Activated naive CD4-positive, alpha-beta T cell treated with anti-CD3 and anti-CD28 coated beads, Interleukin-2, amount 50 U/mL, for 72 hours (primary cell): Measurements from ENCODE around the gene AHDC1. TPM values are rescaled to one million over a fixed set of nuclear protein-coding genes. Genes with fewer than 3 reads are reported as not detected.
A peak's percentile ranks its signal among the peaks of the same experiment; 100 is the strongest.

Source experiments
- ATAC-seq, 2 donors: fragments of 150-1000 bp; cut with Tn5 transposase; 2 replicates each; pipeline ENCODE4 v1.10.0; 2021; ENCODE audit warnings: mild to moderate bottlenecking in 2 of 2, moderate library complexity in 2 of 2
- DNase-seq, 2 donors: peaks; one replicate each; pipeline ENCODE4 v3.0.0; 2021 to 2022; ENCODE audit warnings: low spot score in 2 of 2
- H3K27ac Mint-ChIP-seq, 2 donors: one replicate each; pipeline ENCODE4 v1.8.0; 2022; ENCODE audit warnings: mild to moderate bottlenecking in 2 of 2, mixed read lengths in 2 of 2
- H3K36me3 Mint-ChIP-seq, 2 donors: one replicate each; pipeline ENCODE4 v1.8.0; 2022; ENCODE audit warnings: mixed read lengths in 2 of 2
- H3K9me3 Mint-ChIP-seq, 2 donors: one replicate each; pipeline ENCODE4 v1.8.0; 2022; ENCODE audit warnings: mixed read lengths in 2 of 2
- total RNA-seq, 2 donors: library from RNA; stranded (reverse); gene quantifications; one replicate each; pipeline ENCODE4 v1.2.3, GENCODE V29; 2022

Gene AHDC1
- total RNA-seq, 2 donors from 2014 or later: 12.8 to 16.5 TPM

GRCh38 chr1:27527223-27527889 is 76.6 kb downstream of the AHDC1 start:
- H3K36me3 Mint-ChIP-seq: peaks cover 4 to 9% of the 10 kb centered on the region in 2 donors
- DNase-seq (no peak), ATAC-seq (no peak)
- H3K27ac Mint-ChIP-seq: no peak overlapping the region
- H3K9me3 Mint-ChIP-seq: no peaks in the 10 kb centered on the region

GRCh38 chr1:27526569-27527222 is 77.2 kb downstream of the AHDC1 start:
- no peaks in the 10 kb centered on the region for H3K9me3 Mint-ChIP-seq
- peak in 1 of 2 donors; percentile 13 for ATAC-seq
- peaks cover 9 to 11% of the 10 kb centered on the region in 2 donors for H3K36me3 Mint-ChIP-seq
- no peak for DNase-seq
- H3K27ac Mint-ChIP-seq: peak overlapping the region in 1 of 2 donors; percentile 85

- Mint-ChIP-seq H3K9me3 (no peaks in the 10 kb centered on the region), H3K27ac (peak overlapping the region; percentile 18 to 85), H3K36me3 (peaks cover 9 to 11% of the 10 kb centered on the region in 2 donors)
- ATAC-seq (peak; percentile 26 to 56), DNase-seq (peak in 1 of 2 donors; percentile 71)
Measured at GRCh38 chr1:27525296-27526272, 78.4 kb downstream of the AHDC1 start.

GRCh38 chr1:27523337-27524020 is 80.5 kb downstream of the AHDC1 start:
- ATAC-seq (no peak), DNase-seq (no peak)
- Mint-ChIP-seq H3K36me3 (peaks cover 9 to 11% of the 10 kb centered on the region in 2 donors), H3K27ac (peak overlapping the region; percentile 94 to 95), H3K9me3 (no peaks in the 10 kb centered on the region)

GRCh38 chr1:27522432-27523336 is 81.3 kb downstream of the AHDC1 start:
- peaks cover 9 to 11% of the 10 kb centered on the region in 2 donors for H3K36me3 Mint-ChIP-seq
- no peaks in the 10 kb centered on the region for H3K9me3 Mint-ChIP-seq
- H3K27ac Mint-ChIP-seq: peak overlapping the region; percentile 92 to 95
- DNase-seq (peak; percentile 68 to 81), ATAC-seq (peak; percentile 56 to 75)

GRCh38 chr1:27521861-27522431 is 82.0 kb downstream of the AHDC1 start:
- H3K27ac Mint-ChIP-seq: peak overlapping the region; percentile 92 to 95
- no peaks in the 10 kb centered on the region for H3K9me3 Mint-ChIP-seq
- H3K36me3 Mint-ChIP-seq: peaks cover 9 to 11% of the 10 kb centered on the region in 2 donors
- ATAC-seq (peak; percentile 3 to 16), DNase-seq (no peak)

GRCh38 chr1:27521336-27521831 is 82.6 kb downstream of the AHDC1 start:
- peak; percentile 3 to 7 for ATAC-seq
- Mint-ChIP-seq H3K27ac (peak overlapping the region; percentile 37 to 95), H3K36me3 (peaks cover 5 to 11% of the 10 kb centered on the region in 2 donors), H3K9me3 (no peaks in the 10 kb centered on the region)
- peak in 1 of 2 donors; percentile 45 for DNase-seq

- DNase-seq: no peak
- no peaks in the 10 kb centered on the region for H3K9me3 Mint-ChIP-seq
- H3K27ac Mint-ChIP-seq: peak overlapping the region in 1 of 2 donors; percentile 95
- no peak for ATAC-seq
- H3K36me3 Mint-ChIP-seq: peaks cover 0 to 11% of the 10 kb centered on the region in 2 donors
Measured at GRCh38 chr1:27520651-27521050, 83.3 kb downstream of the AHDC1 start.

GRCh38 chr1:27519331-27520258 is 84.3 kb downstream of the AHDC1 start:
- H3K27ac Mint-ChIP-seq: no peak overlapping the region
- DNase-seq (no peak), ATAC-seq (no peak)
- H3K36me3 Mint-ChIP-seq: peaks cover 0 to 11% of the 10 kb centered on the region in 2 donors
- H3K9me3 Mint-ChIP-seq: no peaks in the 10 kb centered on the region

GRCh38 chr1:27518808-27519207 is 85.1 kb downstream of the AHDC1 start:
- no peak overlapping the region for H3K27ac Mint-ChIP-seq
- H3K36me3 Mint-ChIP-seq: peaks cover 0 to 11% of the 10 kb centered on the region in 2 donors
- DNase-seq (no peak), ATAC-seq (no peak)
- H3K9me3 Mint-ChIP-seq: no peaks in the 10 kb centered on the region

GRCh38 chr1:27517907-27518718 is 85.8 kb downstream of the AHDC1 start:
- DNase-seq (no peak), ATAC-seq (no peak)
- no peaks in the 10 kb centered on the region for H3K9me3 Mint-ChIP-seq
- H3K27ac Mint-ChIP-seq: peak overlapping the region in 1 of 2 donors; percentile 72
- H3K36me3 Mint-ChIP-seq: peaks cover 0 to 11% of the 10 kb centered on the region in 2 donors

- ATAC-seq (no peak), DNase-seq (no peak)
- peaks cover 0 to 7% of the 10 kb centered on the region in 2 donors for H3K36me3 Mint-ChIP-seq
- H3K27ac Mint-ChIP-seq: no peak overlapping the region
- no peaks in the 10 kb centered on the region for H3K9me3 Mint-ChIP-seq
Measured at GRCh38 chr1:27517301-27517700, 86.6 kb downstream of the AHDC1 start.

- Mint-ChIP-seq H3K36me3 (no peaks in the 10 kb centered on the region), H3K9me3 (no peaks in the 10 kb centered on the region), H3K27ac (no peak overlapping the region)
- DNase-seq (no peak), ATAC-seq (no peak)
Measured at GRCh38 chr1:27515626-27516025, 88.3 kb downstream of the AHDC1 start.
